Measurements from ENCODE around the gene AKR1B15. TPM values are rescaled to one million over a fixed set of nuclear protein-coding genes. Genes with fewer than 3 reads are reported as not detected.

AKR1B15 gene
- total and polyA plus RNA-seq, 2 donors (not counting 3 experiments of a cell fraction or from before 2014, with no cell fraction given): not detected

DNA sequence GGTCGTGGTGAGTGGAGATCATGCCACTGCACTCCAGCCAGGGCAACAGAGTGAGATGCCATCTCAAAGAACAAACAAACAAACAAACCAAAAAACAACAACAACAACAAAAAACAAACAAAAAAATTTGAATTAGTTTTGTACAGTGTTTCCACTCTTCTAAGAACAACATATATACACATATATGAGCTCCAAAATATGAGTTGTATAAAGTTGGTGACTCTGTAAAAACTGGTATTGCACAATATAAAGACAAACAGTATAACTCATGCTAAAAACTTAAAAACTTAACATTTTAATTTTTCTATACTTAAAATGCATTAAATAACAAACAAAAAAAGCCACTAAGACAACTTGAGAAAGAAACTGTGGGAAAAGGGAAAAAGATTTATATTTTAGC is 46.0 kb downstream of the AKR1B15 start:
- intact Hi-C loops (cut with micrococcal nuclease): no loop called here
- Histone ChIP-seq H3K4me1 (ENCODE audit: control insufficient read depth, extremely low read depth, insufficient read depth, low read length) (peaks cover 12% of the 10 kb centered on the region), H3K4me3 (replicated peaks in 1 of 3; ENCODE audit: insufficient read depth in 1 of 3, low read depth in 1 of 3, low read length in 3 of 3) (no peak overlapping the region), H3K4me2 (ENCODE audit: insufficient read depth, low read length) (no peak overlapping the region), H2AFZ (ENCODE audit: low read depth, low read length) (no peak overlapping the region), H3K79me2 (ENCODE audit: control insufficient read depth, insufficient read depth, low read length) (no peaks in the 10 kb centered on the region), H4K20me1 (replicated peaks; ENCODE audit: control insufficient read depth, extremely low read depth, insufficient read depth, low read length) (no peaks in the 10 kb centered on the region), H3K9ac (replicated peaks; ENCODE audit: extremely low read depth, insufficient read depth, low read length) (no peak overlapping the region), H3K36me3 (ENCODE audit: control insufficient read depth in 2 of 2, extremely low read depth in 1 of 2, insufficient read depth in 2 of 2, low read length in 2 of 2) (no peaks in the 10 kb centered on the region), H3K27ac (ENCODE audit: insufficient read depth, low read depth, low read length) (peak overlapping the region; percentile 94), H3K9me1 (replicated peaks; ENCODE audit: control insufficient read depth, extremely low read depth, insufficient read depth, low read length) (no peaks in the 10 kb centered on the region), H3K9me3 (replicated peaks; ENCODE audit: control insufficient read depth, insufficient read depth, low read length) (no peaks in the 10 kb centered on the region), H3K27me3 (ENCODE audit: control insufficient read depth in 2 of 2, insufficient read depth in 2 of 2, low read length in 2 of 2) (no peaks in the 10 kb centered on the region)
- POLR2A ChIA-PET: no interaction called here
- no peak for FAIRE-seq
- dilution Hi-C loops (cut with MboI; ENCODE audit: extremely low pct_ligation_motif_present, low sequenced_read_pairs): no loop called here
- no TSS peak for BruUV-seq (replicated peaks)
- CTCF ChIA-PET: no interaction called here
- DNase-seq (ENCODE audit: low read depth, low spot score): no peak
- TF ChIP-seq POLR2AphosphoS5 (IDR thresholded peaks at IDR 0.05; ENCODE audit: insufficient read depth, low read depth, low read length): no peak
- TF ChIP-seq FOS (IDR thresholded peaks at IDR 0.05; ENCODE audit: borderline replicate concordance, insufficient read depth, low read length): no peak
- no peak for TF ChIP-seq GATA2 (IDR thresholded peaks at IDR 0.05; ENCODE audit: insufficient read depth, insufficient read length, low read depth, low read length)
- TF ChIP-seq, protein P1, sequence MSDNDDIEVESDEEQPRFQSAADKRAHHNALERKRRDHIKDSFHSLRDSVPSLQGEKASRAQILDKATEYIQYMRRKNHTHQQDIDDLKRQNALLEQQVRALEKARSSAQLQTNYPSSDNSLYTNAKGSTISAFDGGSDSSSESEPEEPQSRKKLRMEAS (IDR thresholded peaks at IDR 0.05; ENCODE audit: insufficient read depth, insufficient read length): no peak
- TF ChIP-seq, protein P2, sequence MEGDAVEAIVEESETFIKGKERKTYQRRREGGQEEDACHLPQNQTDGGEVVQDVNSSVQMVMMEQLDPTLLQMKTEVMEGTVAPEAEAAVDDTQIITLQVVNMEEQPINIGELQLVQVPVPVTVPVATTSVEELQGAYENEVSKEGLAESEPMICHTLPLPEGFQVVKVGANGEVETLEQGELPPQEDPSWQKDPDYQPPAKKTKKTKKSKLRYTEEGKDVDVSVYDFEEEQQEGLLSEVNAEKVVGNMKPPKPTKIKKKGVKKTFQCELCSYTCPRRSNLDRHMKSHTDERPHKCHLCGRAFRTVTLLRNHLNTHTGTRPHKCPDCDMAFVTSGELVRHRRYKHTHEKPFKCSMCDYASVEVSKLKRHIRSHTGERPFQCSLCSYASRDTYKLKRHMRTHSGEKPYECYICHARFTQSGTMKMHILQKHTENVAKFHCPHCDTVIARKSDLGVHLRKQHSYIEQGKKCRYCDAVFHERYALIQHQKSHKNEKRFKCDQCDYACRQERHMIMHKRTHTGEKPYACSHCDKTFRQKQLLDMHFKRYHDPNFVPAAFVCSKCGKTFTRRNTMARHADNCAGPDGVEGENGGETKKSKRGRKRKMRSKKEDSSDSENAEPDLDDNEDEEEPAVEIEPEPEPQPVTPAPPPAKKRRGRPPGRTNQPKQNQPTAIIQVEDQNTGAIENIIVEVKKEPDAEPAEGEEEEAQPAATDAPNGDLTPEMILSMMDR (IDR thresholded peaks at IDR 0.05; ENCODE audit: extremely low read depth in 1 of 2, insufficient read depth in 1 of 2, low read depth in 1 of 2, low read length in 2 of 2): no peak
- no peak for TF ChIP-seq EZH2 (IDR thresholded peaks at IDR 0.05; ENCODE audit: borderline replicate concordance, low read depth, low read length, severe bottlenecking)
- TF ChIP-seq MYC (IDR thresholded peaks at IDR 0.05; ENCODE audit: low read depth, low read length): no peak
- TF ChIP-seq POLR2A (IDR thresholded peaks at IDR 0.05; ENCODE audit: low read depth, low read length): no peak
- TF ChIP-seq JUN (IDR thresholded peaks at IDR 0.05; ENCODE audit: borderline replicate concordance, insufficient read depth, insufficient read length, low read depth): no peak
